Astrocyte of the hippocampus (primary cell): ENCODE results near the gene GNG7.
"Not testable (repeated sequence)": the region's sequence is repeated elsewhere in the genome, so short reads cannot be mapped to it uniquely, and the experiment has no call there.

Experiments used
- DNase-seq: peaks from one replicate; pipeline ENCODE4 v3.0.0; 2011; ENCODE audit warnings: low read depth, low spot score

The GNG7 gene

GRCh38 chr19:2622371-2622961, 80.0 kb downstream of the GNG7 start:
- DNase-seq = not testable (repeated sequence)

- DNase-seq = no peak
Measured at GRCh38 chr19:2619076-2619475, 83.4 kb downstream of the GNG7 start.

GRCh38 chr19:2618611-2619010, 83.9 kb downstream of the GNG7 start:
- DNase-seq = peak; percentile 69

- no peak for DNase-seq
Measured at GRCh38 chr19:2617393-2618165, 84.9 kb downstream of the GNG7 start.

- DNase-seq = no peak
Measured at GRCh38 chr19:2616741-2617392, 85.6 kb downstream of the GNG7 start.

- no peak for DNase-seq
Measured at GRCh38 chr19:2615782-2616181, 86.7 kb downstream of the GNG7 start.

GRCh38 chr19:2613507-2614295, 88.8 kb downstream of the GNG7 start:
- DNase-seq = peak; percentile 70

- no peak for DNase-seq
Measured at GRCh38 chr19:2612619-2613249, 89.8 kb downstream of the GNG7 start.

- no peak for DNase-seq
Measured at GRCh38 chr19:2611483-2612464, 90.7 kb downstream of the GNG7 start.

- DNase-seq = peak; percentile 99
Measured at GRCh38 chr19:2610637-2611482, 91.6 kb downstream of the GNG7 start.

GRCh38 chr19:2609389-2610116, 92.9 kb downstream of the GNG7 start:
- no peak for DNase-seq

GRCh38 chr19:2609034-2609388, 93.5 kb downstream of the GNG7 start:
- DNase-seq = not testable (repeated sequence)

- no peak for DNase-seq
Measured at GRCh38 chr19:2608602-2608922, 93.9 kb downstream of the GNG7 start.

- no peak for DNase-seq
Measured at GRCh38 chr19:2607712-2608601, 94.5 kb downstream of the GNG7 start.

- DNase-seq = not testable (repeated sequence)
Measured at GRCh38 chr19:2606774-2607173, 95.7 kb downstream of the GNG7 start.

- not testable (repeated sequence) for DNase-seq
Measured at GRCh38 chr19:2605889-2606288, 96.6 kb downstream of the GNG7 start.

GRCh38 chr19:2604747-2605329, 97.7 kb downstream of the GNG7 start:
- no peak for DNase-seq

- DNase-seq = peak; percentile 94
Measured at GRCh38 chr19:2603334-2603733, 99.2 kb downstream of the GNG7 start.
